GM21619 (cell line): Measurements from ENCODE around the gene TAF3.

ENCODE experiments used
- ATAC-seq: cut with Tn5 transposase; IDR thresholded peaks from one replicate; pipeline ENCODE4 v1.9.1; 2021; ENCODE audit not compliant: unreplicated experiment

TAF3 gene

GRCh38 chr10:7876541-7877127, 58.3 kb downstream of the TAF3 start:
- ATAC-seq: no peak

DNA sequence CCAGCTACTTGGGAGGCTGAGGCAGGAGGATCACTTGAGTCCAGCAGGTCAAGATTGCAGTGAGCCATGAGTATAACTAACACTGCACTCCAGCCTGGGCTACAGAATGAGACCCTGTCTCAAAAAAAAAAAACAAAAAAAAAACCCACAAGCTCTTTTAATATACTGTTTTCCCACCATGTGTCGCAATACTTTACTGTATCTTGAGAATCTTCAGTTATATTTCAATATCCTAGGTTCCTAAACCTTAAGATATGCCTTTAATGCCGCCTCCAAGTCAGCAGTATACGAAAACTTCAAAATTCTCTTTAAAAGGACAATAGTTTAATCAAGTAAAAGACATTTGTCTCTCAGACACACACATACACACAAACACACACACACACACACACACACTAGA, 62.8 kb downstream of the TAF3 start:
- no peak for ATAC-seq

DNA sequence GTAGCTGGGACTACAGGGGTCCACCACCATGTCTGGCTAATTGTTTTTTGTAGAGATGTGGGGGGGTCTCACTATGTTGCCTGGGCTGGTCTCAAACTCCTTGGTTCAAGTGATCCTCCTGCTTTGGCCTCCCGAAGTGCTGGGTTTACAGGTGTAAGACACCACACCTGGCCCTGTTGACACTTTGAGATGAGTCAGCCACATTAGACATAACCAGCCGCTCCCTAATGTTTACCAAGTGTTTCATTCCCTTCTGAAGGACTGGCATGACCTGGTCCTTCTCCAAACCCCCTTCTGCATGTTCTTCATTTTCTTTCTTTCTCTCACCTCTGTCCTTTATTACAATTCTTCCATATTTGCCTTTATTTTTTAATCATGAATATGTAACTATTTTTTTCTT, 67.8 kb downstream of the TAF3 start:
- ATAC-seq: no peak

DNA sequence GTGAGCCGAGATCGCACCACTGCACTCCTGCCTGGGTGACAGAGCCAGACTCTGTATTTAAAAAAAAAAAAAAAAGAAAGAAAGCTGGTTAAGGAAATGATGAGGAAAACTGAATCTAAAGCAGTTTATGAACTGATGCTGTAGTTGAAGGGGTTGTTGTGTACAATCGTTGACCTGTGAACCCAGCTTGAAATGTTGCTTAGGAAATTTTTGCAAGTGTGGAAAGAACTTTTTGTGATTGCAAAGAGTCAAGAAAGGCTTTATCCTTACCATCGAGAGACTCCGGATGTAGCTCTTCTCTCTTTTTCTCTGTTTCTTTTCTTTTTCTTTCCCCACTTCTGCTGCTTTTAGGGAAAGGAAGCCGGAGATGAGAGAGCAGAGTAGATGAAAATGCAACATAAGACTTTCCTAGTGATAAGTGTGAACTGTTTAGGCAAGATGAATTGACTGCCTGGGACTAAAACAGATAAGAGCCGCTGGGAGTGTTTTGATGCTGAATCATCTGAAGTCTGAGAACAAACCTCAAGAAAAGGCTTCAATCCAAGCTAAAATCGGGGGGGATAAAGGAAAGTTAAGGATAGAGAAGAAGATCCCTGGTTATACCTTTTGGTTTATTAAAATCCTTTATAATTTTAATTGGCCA, 69.0 kb downstream of the TAF3 start:
- ATAC-seq: no peak

- ATAC-seq: no peak
These were observed 71.7 kb downstream of the TAF3 start for GRCh38 chr10:7889947-7890542.

- ATAC-seq: no peak
These were observed 72.5 kb downstream of the TAF3 start for GRCh38 chr10:7890781-7891180.

DNA sequence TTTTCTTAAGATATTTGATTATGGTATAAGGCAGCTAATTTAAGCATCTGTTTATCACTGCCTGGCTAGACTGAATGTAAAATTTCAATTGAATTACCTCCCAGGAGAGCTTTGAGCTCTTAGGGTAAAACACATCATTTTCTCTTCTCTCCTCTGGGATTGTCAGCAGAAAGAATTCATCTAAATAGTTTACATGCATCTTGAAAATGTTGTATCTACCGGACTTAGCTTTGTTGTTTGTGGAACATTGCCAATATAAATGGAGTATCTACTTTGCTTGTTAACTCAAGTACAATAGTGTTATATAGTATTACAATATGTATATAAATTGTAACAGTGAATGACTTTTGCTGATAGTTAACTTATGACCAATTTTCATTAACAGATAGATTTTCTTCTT, 73.3 kb downstream of the TAF3 start:
- ATAC-seq: no peak

- no peak for ATAC-seq
These were observed 73.8 kb downstream of the TAF3 start for GRCh38 chr10:7892146-7892545.

DNA sequence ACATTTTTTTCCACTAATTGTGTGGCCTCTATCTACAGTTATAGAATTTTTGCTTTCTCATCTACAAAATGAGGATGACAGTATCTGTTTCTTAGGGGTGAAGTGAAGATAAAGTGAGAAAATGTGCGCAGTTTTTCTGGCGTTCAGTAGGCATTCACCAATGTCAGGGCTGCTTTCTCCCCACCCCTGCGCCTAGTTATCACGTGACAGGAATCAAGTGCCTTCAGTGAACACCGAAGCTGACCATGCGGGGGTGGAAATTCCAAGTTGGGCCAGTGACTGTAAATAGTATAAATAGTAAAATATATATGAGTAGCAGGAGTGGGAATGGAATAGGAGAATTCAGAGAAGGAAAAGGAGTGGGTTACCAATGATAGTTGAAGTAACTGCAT, 77.4 kb downstream of the TAF3 start:
- ATAC-seq: no peak

- ATAC-seq: no peak
These were observed 78.0 kb downstream of the TAF3 start for GRCh38 chr10:7896297-7896696.

- no peak for ATAC-seq
These were observed 83.0 kb downstream of the TAF3 start for GRCh38 chr10:7901256-7901655.

GRCh38 chr10:7902413-7902812, 84.1 kb downstream of the TAF3 start:
- no peak for ATAC-seq

DNA sequence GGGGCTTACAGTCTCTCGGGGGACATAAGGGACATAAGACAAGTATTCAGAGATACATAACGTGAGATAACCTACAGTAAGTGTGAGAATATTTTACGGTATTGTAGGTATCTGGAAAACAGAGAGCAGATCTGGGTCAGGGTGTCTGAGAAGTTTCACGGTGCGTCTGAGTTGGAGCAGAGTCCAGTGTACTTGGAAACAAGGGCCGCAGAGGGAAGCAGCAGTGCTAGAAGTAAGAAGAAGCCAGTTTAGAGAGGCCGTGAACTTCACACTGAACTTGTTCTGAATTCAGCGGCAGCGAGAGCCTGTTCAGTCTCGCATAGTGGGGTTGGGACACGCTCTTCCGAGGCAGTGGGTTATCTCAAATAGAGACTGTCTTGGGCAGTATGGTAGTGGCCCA, 85.5 kb downstream of the TAF3 start:
- ATAC-seq: no peak

- no peak for ATAC-seq
These were observed 87.8 kb downstream of the TAF3 start for GRCh38 chr10:7906128-7906527.

GRCh38 chr10:7908541-7909210, 90.4 kb downstream of the TAF3 start:
- no peak for ATAC-seq

- no peak for ATAC-seq
These were observed 95.0 kb downstream of the TAF3 start for GRCh38 chr10:7913126-7913872.

DNA sequence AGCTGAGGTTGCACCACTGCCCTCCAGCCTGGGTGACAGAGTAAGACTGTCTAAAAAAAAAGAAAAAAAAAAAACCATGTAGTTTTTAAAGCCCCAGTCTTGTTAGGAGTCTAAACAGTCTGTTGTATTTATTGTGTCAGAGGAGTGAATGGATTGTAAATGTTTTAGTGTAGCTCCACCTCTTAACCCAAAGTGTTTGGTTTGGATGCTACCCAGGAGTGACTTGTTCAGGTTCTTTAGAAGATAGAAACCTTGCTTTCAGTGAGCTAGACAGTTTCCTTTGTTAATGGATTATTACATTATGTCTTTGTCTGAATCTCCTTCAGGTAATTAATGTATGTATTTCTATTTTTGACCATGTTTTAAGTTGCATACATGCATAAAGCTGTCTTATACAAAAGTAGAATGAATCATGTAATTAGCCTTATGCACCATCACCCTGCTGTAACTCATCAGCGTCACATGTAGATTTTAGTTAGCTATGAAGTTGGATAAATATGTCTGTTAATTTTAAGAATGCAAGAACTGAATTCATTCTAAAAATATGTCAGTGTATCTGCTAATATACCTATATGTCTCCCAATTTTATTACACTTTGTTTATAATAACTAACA, 97.7 kb downstream of the TAF3 start:
- ATAC-seq: no peak

DNA sequence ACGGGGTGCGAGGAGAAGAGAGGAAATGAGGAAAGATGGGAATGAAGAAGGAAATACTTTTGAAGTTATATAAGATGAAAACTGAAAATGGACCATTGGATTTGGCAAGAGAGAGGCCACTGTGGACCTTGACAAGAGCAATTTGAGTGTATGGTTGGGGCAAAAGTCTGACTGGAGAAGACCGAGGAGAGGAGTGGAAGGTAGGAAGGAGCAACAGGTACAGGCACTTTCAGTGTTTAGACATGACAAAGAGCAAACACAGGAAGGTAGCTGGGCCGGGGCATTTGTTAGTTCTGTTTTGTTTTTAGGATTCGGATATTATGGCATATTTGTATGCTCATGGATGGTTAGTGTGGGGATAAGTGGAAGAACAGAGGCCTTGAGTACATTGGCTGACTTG, 99.4 kb downstream of the TAF3 start:
- ATAC-seq: no peak

- ATAC-seq: no peak
These were observed 104.4 kb downstream of the TAF3 start for GRCh38 chr10:7922707-7923106.

DNA sequence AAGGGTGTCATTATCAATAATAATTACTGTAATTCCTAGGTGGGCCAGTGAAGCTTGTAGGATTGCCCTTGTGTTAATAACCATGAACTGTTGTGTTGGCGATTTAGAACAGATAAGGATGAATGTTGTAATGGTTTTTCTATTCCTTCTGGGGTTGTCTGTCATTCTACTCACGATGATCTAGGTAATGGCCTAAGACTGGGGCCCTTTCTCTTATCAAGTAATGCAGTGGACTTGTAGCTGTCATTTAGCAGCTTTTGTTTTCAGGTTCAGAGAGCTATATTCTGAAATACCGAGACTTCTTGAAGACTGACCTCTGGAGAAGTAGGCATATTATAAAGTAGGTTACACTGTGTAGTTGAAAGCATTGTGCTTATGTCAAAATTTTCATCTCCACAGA, 110.2 kb downstream of the TAF3 start:
- no peak for ATAC-seq
